NCI-H2081 (cell line): ENCODE measurements around the gene TCF25.
"Not testable (repeated sequence)": the region's sequence is repeated elsewhere in the genome, so short reads cannot be mapped to it uniquely, and the experiment has no call there.

Source experiments
- DNase-seq, 2 experiments: peaks; one replicate each; lab custom pipeline; 2025; lab: John Stamatoyannopoulos, UW

TCF25 gene

GRCh38 chr16:89904606-89905510, 31.5 kb downstream of the TCF25 start:
- no peak for DNase-seq

- DNase-seq, result no peak
Measured at GRCh38 chr16:89905511-89906139, 32.2 kb downstream of the TCF25 start.

GRCh38 chr16:89906140-89907025, 33.0 kb downstream of the TCF25 start:
- DNase-seq, result no peak

- DNase-seq, result no peak
Measured at GRCh38 chr16:89907055-89907814, 33.8 kb downstream of the TCF25 start.

- DNase-seq, result no peak
Measured at GRCh38 chr16:89908236-89908635, 34.8 kb downstream of the TCF25 start.

GRCh38 chr16:89909777-89910716, 36.7 kb downstream of the TCF25 start:
- peak; percentile 14 to 39 for DNase-seq

- no peak for DNase-seq
Measured at GRCh38 chr16:89910717-89911354, 37.4 kb downstream of the TCF25 start.

GRCh38 chr16:89911375-89911774, 38.0 kb downstream of the TCF25 start:
- DNase-seq, result no peak

GRCh38 chr16:89912143-89912542, 38.8 kb downstream of the TCF25 start:
- DNase-seq, result no peak

- no peak for DNase-seq
Measured at GRCh38 chr16:89912627-89913026, 39.2 kb downstream of the TCF25 start.

GRCh38 chr16:89913408-89914387, 40.3 kb downstream of the TCF25 start:
- DNase-seq, result no peak

GRCh38 chr16:89914642-89915285, 41.4 kb downstream of the TCF25 start:
- DNase-seq, result not testable (repeated sequence)

GRCh38 chr16:89915303-89916232, 42.2 kb downstream of the TCF25 start:
- no peak for DNase-seq

GRCh38 chr16:89917773-89918452, 44.5 kb downstream of the TCF25 start:
- DNase-seq, result peak; percentile 82 to 92

- no peak for DNase-seq
Measured at GRCh38 chr16:89918453-89919347, 45.3 kb downstream of the TCF25 start, which contains the start of gene MC1R. Gene MC1R (plus strand): TSS chr16:89918862. CDS start chr16:89919259, 397 bp downstream.
